GM19468 (cell line): ENCODE results near the gene OGT.
A peak's percentile ranks its signal among the peaks of the same experiment; 100 is the strongest.
"Not testable (repeated sequence)": the region's sequence is repeated elsewhere in the genome, so short reads cannot be mapped to it uniquely, and the experiment has no call there.

Source experiments
- ATAC-seq: cut with Tn5 transposase; IDR thresholded peaks from one replicate; pipeline ENCODE4 v1.9.1; 2021; ENCODE audit warnings: mild to moderate bottlenecking, moderate library complexity, moderate number of reproducible peaks; ENCODE audit not compliant: unreplicated experiment; ENCODE audit errors: extremely low read depth

Gene OGT

GRCh38 chrX:71532753-71533425, at the start of gene OGT:
TSS of gene OGT (plus strand) at chrX:71533104. CDS start at chrX:71533300, 196 bp downstream.
- ATAC-seq, result peak; percentile 82

- ATAC-seq, result no peak
Measured at GRCh38 chrX:71487814-71488213, 45.1 kb upstream of the OGT start.

DNA sequence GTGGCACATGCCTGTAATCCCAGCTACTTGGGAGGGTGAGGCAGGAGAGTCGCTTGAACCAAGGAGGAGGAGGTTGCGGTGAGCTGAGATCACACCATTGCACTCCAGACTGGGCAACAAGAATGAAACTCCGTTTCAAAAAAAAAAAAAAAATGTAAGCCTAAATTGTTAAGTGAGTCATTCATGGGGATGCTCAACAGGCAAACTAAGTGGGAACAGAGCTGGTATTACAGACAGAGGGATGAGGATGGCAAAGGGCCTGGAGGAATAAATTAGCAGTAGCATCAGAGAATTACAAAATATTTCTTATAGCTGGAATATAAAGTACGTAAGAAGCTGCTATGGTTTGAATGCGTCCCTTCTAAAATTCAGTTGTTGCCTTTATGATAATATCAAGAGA, 43.4 kb upstream of the OGT start:
- ATAC-seq, result no peak

- ATAC-seq, result peak; percentile 46
Measured at GRCh38 chrX:71492231-71493065, 40.5 kb upstream of the OGT start.

DNA sequence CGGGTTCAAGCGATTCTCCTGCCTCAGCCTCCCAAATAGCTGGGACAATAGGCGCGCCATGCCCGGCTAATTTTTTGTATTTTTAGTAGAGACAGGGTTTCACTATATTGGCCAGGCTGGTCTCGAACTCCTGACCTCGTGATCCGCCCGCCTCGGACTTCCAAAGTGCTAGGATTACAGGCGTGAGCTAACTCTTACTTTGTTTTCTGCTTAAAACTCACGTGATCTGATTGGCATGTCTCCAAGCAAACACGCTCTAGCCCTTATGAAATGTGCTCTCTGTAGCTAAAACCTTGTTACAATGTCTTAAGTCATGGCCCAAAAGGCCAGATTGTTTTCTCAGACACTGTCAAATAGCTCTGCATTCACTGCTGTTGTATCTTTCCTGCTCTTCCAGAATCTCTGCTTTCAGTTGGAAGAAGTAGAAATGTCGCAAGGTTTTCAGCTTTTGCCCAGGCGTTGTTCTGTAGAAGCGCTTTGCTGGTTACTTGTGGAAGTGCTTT, 39.7 kb upstream of the OGT start:
- ATAC-seq, result no peak

- not testable (repeated sequence) for ATAC-seq
Measured at GRCh38 chrX:71495979-71496378, 36.9 kb upstream of the OGT start.

DNA sequence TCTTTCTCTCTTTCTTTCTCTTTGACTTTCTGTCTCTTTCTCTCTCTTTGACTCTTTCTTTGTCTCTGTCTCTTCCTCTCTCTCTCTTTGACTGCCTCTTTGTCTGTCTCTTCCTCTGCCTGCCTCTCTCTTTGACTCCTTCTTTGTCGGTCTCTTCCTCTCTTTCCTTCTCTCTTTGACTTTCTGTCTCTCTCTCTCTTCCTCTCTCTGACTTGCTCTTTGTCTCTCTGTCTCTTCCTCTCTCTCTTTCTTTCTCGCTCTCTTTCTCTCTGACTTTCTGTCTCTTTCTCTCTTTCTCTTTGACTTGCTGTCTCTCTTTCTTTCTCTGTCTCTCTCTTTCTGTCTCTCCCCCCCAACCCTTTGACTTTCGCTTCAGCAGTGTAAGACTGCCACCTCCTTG, 36.4 kb upstream of the OGT start:
- ATAC-seq, result no peak

- ATAC-seq, result not testable (repeated sequence)
Measured at GRCh38 chrX:71502080-71502479, 30.8 kb upstream of the OGT start.

DNA sequence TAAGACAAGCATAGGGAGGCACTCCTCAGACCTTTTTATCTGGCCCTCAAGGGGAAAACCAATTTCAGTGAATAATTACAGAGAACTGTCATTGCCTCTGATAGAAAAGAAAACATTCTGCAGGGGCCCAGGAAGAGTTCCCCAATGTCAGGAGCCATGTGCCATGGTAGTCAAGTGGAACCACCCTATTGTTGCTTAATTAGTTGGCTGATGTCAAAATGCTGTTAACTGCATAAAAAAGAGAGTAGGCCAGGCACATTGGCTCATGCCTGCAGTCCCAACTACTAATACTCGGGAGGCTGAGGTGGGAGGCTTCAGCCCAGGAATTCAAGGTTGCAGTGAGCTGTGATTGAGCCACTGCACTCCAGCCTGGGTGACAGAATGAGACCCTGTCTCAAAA, 28.6 kb upstream of the OGT start:
- ATAC-seq, result no peak

DNA sequence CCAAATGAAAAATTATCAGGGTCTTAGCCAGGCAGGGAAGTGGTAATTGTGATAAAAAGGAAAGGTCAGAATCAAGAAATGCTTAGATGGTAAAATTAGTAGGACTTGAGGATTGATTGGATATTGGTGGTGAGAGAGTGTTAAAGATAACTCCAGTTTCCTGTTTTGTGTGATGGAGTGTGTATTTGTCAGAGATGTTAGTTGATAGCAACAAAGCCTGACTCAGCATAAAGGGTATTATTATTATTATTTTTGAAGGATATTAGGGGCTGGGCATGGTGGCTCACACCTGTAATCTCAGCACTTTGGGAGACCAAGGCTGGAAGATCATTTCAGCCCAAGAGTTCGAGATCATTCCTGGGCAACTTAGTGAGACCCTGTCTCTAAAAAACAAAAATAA, 23.6 kb upstream of the OGT start:
- ATAC-seq, result no peak

DNA sequence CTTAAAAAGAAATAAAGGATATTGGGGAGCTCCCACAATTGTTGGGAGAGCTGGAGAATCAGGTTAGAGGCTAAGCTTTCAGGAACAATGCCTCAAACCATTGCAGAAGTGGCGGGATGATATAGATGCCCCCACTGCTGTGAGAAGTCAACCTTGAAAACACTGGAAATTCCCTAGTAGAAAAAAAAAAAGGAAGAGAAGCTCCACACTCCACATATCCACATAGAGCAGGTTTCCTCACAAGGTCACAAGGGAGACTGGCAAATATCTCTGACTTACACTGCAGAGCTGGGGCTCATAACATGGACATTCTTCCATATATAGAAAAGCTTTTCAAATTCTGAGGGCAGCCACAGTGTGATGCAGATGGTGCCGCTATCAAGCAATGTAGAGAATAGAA, 22.7 kb upstream of the OGT start:
- ATAC-seq, result no peak

DNA sequence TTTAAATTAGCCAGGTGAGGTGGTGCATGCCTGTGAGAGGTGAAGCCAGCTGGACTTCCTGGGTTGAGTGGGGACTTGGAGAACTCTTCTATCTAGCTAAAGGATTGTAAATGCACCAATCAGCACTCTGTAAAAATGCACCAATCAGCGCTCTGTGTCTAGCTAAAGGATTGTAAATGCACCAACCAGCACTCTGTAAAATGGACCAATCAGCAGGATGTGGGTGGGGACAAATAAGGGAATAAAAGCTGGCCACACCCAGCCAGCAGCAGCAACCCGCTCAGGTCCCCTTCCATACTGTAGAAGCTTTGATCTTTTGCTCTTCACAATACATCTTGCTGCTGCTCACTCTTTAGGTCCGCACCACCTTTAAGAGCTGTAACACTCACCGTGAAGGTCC, 19.2 kb upstream of the OGT start:
- ATAC-seq, result not testable (repeated sequence)

GRCh38 chrX:71514367-71515037, 18.4 kb upstream of the OGT start:
- peak; percentile 39 for ATAC-seq

- no peak for ATAC-seq
Measured at GRCh38 chrX:71515038-71515396, 17.9 kb upstream of the OGT start.

DNA sequence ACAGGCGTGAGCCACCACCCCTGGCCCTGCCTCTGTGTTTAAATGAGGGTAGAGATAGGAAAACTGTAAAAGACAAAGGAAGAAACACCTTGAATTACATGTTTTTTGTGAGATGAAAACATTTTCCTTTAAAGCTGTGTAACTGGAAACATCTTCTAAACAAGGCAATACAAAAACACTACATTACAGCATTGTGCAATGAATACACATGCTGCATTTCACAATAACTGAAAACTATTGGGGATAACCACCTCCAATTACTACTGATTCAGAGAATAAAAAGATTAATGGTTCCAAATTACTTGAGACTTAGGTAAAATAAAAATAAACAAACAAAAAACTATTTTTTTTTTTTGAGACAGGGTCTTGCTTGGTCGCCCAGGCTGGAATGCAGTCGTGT, 7.6 kb upstream of the OGT start:
- ATAC-seq, result no peak

- no peak for ATAC-seq
Measured at GRCh38 chrX:71532078-71532752, 689 bp upstream of the OGT start.

DNA sequence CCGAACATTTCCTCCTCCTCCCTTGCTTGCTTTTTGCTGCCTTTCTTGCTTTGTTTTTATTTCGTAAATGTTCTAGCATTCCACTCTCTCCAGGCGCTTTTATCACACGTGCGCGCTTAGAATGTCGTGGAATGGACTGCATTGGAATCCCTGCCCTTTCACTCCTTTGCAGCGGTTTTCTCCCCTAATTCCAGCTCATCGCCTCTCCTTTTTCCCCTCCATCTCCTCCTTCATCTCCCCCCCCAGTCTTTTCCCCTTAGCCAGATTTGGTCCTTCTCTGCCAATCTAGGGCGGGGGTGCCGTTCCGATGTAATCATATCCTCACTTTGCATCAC, 579 bp downstream of the OGT start:
- ATAC-seq, result no peak

DNA sequence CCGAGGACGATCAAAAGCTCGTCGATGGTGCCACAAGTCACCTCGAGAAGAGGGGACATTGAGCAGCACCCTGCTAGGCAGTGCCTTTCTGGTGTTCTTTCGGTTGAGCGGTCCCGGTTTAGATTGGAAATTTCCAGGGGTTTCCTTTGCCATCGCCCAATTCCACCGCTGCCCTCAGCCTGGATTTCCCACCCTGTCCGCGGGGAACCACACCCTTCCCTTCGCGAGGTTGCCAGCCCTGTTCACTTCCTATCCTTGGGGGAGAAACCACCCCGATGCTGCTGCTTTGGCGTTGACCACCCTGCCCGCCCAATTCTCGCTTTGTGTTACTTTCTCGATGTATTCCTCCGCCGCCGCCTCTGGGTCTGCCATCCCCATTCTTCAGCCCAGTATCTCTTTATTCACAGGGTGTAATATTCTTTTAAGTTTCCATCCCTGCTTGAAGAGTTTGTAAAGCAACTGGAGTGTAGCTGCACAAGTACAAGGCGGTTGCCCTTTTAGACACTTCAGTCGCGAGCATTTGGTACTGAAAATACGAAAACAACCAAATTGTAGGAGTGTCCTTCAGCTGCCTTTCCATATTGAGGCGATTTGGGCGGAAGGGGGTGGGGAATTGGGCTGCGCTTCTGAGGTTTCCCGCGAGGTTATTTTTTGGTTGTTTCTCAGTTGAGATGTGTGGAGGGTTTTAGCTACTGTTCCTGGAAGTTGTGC, 1.1 kb downstream of the OGT start:
- ATAC-seq, result no peak

GRCh38 chrX:71534773-71535544, 2.1 kb downstream of the OGT start:
- no peak for ATAC-seq
